HepG2 (cell line): ENCODE results near the gene SMIM41.
A peak's percentile ranks its signal among the peaks of the same experiment; 100 is the strongest.

ENCODE experiments used
- ARNTL ChIP-seq: sonication (generic); formaldehyde crosslinking; IDR thresholded peaks from 2 replicates; pipeline ENCODE4 v1.4.0; 2020; ENCODE audit warnings: mild to moderate bottlenecking, missing genetic modification reagents
- CTCF ChIP-seq: sonication (generic); formaldehyde crosslinking; IDR thresholded peaks from 2 replicates; pipeline ENCODE4 v1.5.0; 2020; ENCODE audit warnings: mild to moderate bottlenecking, missing genetic modification reagents, moderate library complexity
- ELF4 ChIP-seq: sonication (generic); formaldehyde crosslinking; IDR thresholded peaks from 2 replicates; pipeline ENCODE4 v1.5.0; 2020; ENCODE audit warnings: missing genetic modification reagents, mild to moderate bottlenecking, moderate library complexity, borderline replicate concordance
- EZH2 ChIP-seq: conservative IDR thresholded peaks from 2 replicates; pipeline ENCODE4 v1.6.1; 2012; ENCODE audit warnings: mild to moderate bottlenecking, low read depth, low read length, moderate library complexity
- HMG20B ChIP-seq: conservative IDR thresholded peaks from 2 replicates; pipeline ENCODE4 v1.6.1; 2016; ENCODE audit warnings: missing genetic modification reagents, missing compliant biosample characterization
- MYC ChIP-seq: sonication (generic); formaldehyde crosslinking; IDR thresholded peaks from 2 replicates; pipeline ENCODE4 v1.9.0; 2021; ENCODE audit warnings: missing genetic modification reagents, borderline replicate concordance
- MYNN ChIP-seq: sonication (generic); formaldehyde crosslinking; IDR thresholded peaks from 2 replicates; pipeline ENCODE4 v1.4.0; 2020; ENCODE audit warnings: mild to moderate bottlenecking, low read depth, missing genetic modification reagents
- ZNF546 ChIP-seq: sonication (generic); formaldehyde crosslinking; conservative IDR thresholded peaks from 2 replicates; pipeline ENCODE4 v1.8.1; 2023; ENCODE audit warnings: mild to moderate bottlenecking, missing genetic modification reagents

- TF ChIP-seq HMG20B (CRISPR knock-in tag) (no peak), MYC (CRISPR knock-in tag) (no peak), ARNTL (CRISPR knock-in tag) (no peak), MYNN (CRISPR knock-in tag) (no peak), ZNF546 (no peak), CTCF (CRISPR knock-in tag) (peak; percentile 97), ELF4 (CRISPR knock-in tag) (no peak), EZH2 (no peak)
Observed at GRCh38 chr12:52156757-52157565, 77.5 kb downstream of the SMIM41 start.
